ENCODE measurements around the gene MMRN2. TPM values are rescaled to one million over a fixed set of nuclear protein-coding genes. Genes with fewer than 3 reads are reported as not detected.

Gene MMRN2
- total RNA-seq, 1 experiment from 2014 or later: 13.4 TPM

- H2AFZ ChIP-seq: no peak overlapping the region
- no peaks in the 10 kb centered on the region for H4K20me1 ChIP-seq (ENCODE audit: insufficient read depth)
- H3K36me3 ChIP-seq (ENCODE audit: low read depth): no peaks in the 10 kb centered on the region
- no peak overlapping the region for H3K4me3 ChIP-seq
- H3F3A ChIP-seq (ENCODE audit: insufficient read depth, low read depth): peaks cover 14% of the 10 kb centered on the region
- H3K4me2 ChIP-seq: no peak overlapping the region
- ChIA-PET POLR2A (ENCODE audit: unreplicated experiment) (interaction anchor here (0.7 kb wide), 1 partner anchor 281 kb away, joined by 4 read pairs; no protein-coding TSS in a partner anchor), CTCF (no interaction called here)
- no peak overlapping the region for H3K27ac ChIP-seq
- no peak for DNase-seq
- H3K27me3 ChIP-seq (ENCODE audit: insufficient read depth, low read depth): no peaks in the 10 kb centered on the region
- intact Hi-C loops (cut with micrococcal nuclease; ENCODE audit: unreplicated experiment): loop anchor here (5.0 kb wide), 1 partner anchor 251 kb away; no protein-coding TSS in a partner anchor
- no peaks in the 10 kb centered on the region for H3K9me2 ChIP-seq (ENCODE audit: insufficient read depth)
- no TSS peak for BruUV-seq (replicated peaks)
- peaks cover 5% of the 10 kb centered on the region; the same call in 1 of the 2 replicates for H3K79me2 ChIP-seq (ENCODE audit: low read depth)
- no peaks in the 10 kb centered on the region for H3K9me3 ChIP-seq (ENCODE audit: insufficient read depth, low read depth)
- TF ChIP-seq CTCF (conservative IDR thresholded peaks at IDR 0.05) (no peak), EZH2 (IDR thresholded peaks at IDR 0.05; ENCODE audit: low read depth) (no peak)
- H3K4me1 ChIP-seq (replicated peaks; ENCODE audit: insufficient read depth): peaks cover 60% of the 10 kb centered on the region
These were observed 5.5 kb upstream of the MMRN2 start for GRCh38 chr10:86962981-86963310.

GRCh38 chr10:86962136-86962980, 4.9 kb upstream of the MMRN2 start:
- H2AFZ ChIP-seq: no peak overlapping the region
- BruUV-seq (replicated peaks): no TSS peak
- TF ChIP-seq CTCF (conservative IDR thresholded peaks at IDR 0.05) (no peak), EZH2 (IDR thresholded peaks at IDR 0.05; ENCODE audit: low read depth) (no peak)
- H3K4me2 ChIP-seq: peak overlapping the region; percentile 87; the same call in 1 of the 2 replicates
- peaks cover 11% of the 10 kb centered on the region for H3F3A ChIP-seq (ENCODE audit: insufficient read depth, low read depth)
- CTCF ChIA-PET: no interaction called here
- H3K27ac ChIP-seq: peak overlapping the region; percentile 80; the same call in 1 of the 2 replicates
- H3K27me3 ChIP-seq (ENCODE audit: insufficient read depth, low read depth): no peaks in the 10 kb centered on the region
- H3K4me1 ChIP-seq (replicated peaks; ENCODE audit: insufficient read depth): peaks cover 57% of the 10 kb centered on the region
- intact Hi-C loops (cut with micrococcal nuclease; ENCODE audit: unreplicated experiment): loop anchor here (5.0 kb wide), 1 partner anchor 250 kb away; no protein-coding TSS in a partner anchor
- no peaks in the 10 kb centered on the region for H3K9me3 ChIP-seq (ENCODE audit: insufficient read depth, low read depth)
- H3K9me2 ChIP-seq (ENCODE audit: insufficient read depth): no peaks in the 10 kb centered on the region
- no peaks in the 10 kb centered on the region for H3K36me3 ChIP-seq (ENCODE audit: low read depth)
- no peaks in the 10 kb centered on the region for H4K20me1 ChIP-seq (ENCODE audit: insufficient read depth)
- H3K79me2 ChIP-seq (ENCODE audit: low read depth): no peaks in the 10 kb centered on the region
- POLR2A ChIA-PET (ENCODE audit: unreplicated experiment): interaction anchor here (0.5 kb wide), 2 partner anchors 11 to 84 kb away, joined by 3 to 13 read pairs; no protein-coding TSS in a partner anchor
- no peak for DNase-seq
- no peak overlapping the region for H3K4me3 ChIP-seq

GRCh38 chr10:86961481-86962091, 4.2 kb upstream of the MMRN2 start:
- TF ChIP-seq EZH2 (IDR thresholded peaks at IDR 0.05; ENCODE audit: low read depth): no peak
- TF ChIP-seq CTCF (conservative IDR thresholded peaks at IDR 0.05): no peak
- Histone ChIP-seq H3K4me1 (replicated peaks; ENCODE audit: insufficient read depth) (peaks cover 49% of the 10 kb centered on the region), H4K20me1 (ENCODE audit: insufficient read depth) (no peaks in the 10 kb centered on the region), H3K4me2 (peak overlapping the region; percentile 87), H2AFZ (no peak overlapping the region), H3K4me3 (peak overlapping the region; percentile 72; the same call in 1 of the 2 replicates), H3K27ac (peak overlapping the region; percentile 80), H3K9me3 (ENCODE audit: insufficient read depth, low read depth) (no peaks in the 10 kb centered on the region), H3K27me3 (ENCODE audit: insufficient read depth, low read depth) (no peaks in the 10 kb centered on the region), H3K9me2 (ENCODE audit: insufficient read depth) (no peaks in the 10 kb centered on the region), H3F3A (ENCODE audit: insufficient read depth, low read depth) (peaks cover 11% of the 10 kb centered on the region), H3K79me2 (ENCODE audit: low read depth) (no peaks in the 10 kb centered on the region), H3K36me3 (ENCODE audit: low read depth) (no peaks in the 10 kb centered on the region)
- ChIA-PET POLR2A (ENCODE audit: unreplicated experiment) (interaction anchor here (0.5 kb wide), 1 partner anchor 10 kb away, joined by 3 read pairs; no protein-coding TSS in a partner anchor), CTCF (no interaction called here)
- intact Hi-C loops (cut with micrococcal nuclease; ENCODE audit: unreplicated experiment): loop anchor here (5.0 kb wide), 1 partner anchor 249 kb away; no protein-coding TSS in a partner anchor
- DNase-seq: peak in 1 of 2 experiments; percentile 86
- BruUV-seq (replicated peaks): no TSS peak

Measured in PC-9 (cell line).